GM23338 (cell line): Measurements from ENCODE around the gene SLIT1. TPM values are rescaled to one million over a fixed set of nuclear protein-coding genes. Genes with fewer than 3 reads are reported as not detected.

Experiments
- ATAC-seq: fragments of 200-7000 bp; cut with Tn5 transposase; 3 replicates; pipeline ENCODE4 v1.9.1; 2020
- DNase-seq: peaks from one replicate; pipeline ENCODE4 v3.0.0-alpha.2; 2015; ENCODE audit warnings: low spot score
- H2AFZ ChIP-seq: fragments of 200-600 bp; sonication (generic); 2 replicates; pipeline ENCODE4 v1.8.0; 2016; ENCODE audit warnings: antibody characterized with exemption, mild to moderate bottlenecking, moderate library complexity
- H3F3A ChIP-seq: fragments of 200-600 bp; sonication (generic); replicated peaks from 2 replicates; pipeline ENCODE4 v1.8.0; 2017; ENCODE audit warnings: antibody characterized with exemption, mixed run types, low read depth
- H3K27ac ChIP-seq: fragments of 200-600 bp; sonication (generic); 2 replicates; pipeline ENCODE4 v1.6.1; 2016; ENCODE audit warnings: low read depth
- H3K27me3 ChIP-seq: fragments of 200-600 bp; sonication (generic); 2 replicates; pipeline ENCODE4 v1.8.0; 2016; ENCODE audit warnings: mild to moderate bottlenecking, mixed run types, moderate library complexity; ENCODE audit not compliant: insufficient read depth
- H3K36me3 ChIP-seq: fragments of 200-600 bp; sonication (generic); 2 replicates; pipeline ENCODE4 v1.8.0; 2016; ENCODE audit warnings: mild to moderate bottlenecking; ENCODE audit not compliant: insufficient read depth
- H3K4me1 ChIP-seq: fragments of 200-600 bp; sonication (generic); 2 replicates; pipeline ENCODE4 v1.8.0; 2016; ENCODE audit warnings: mild to moderate bottlenecking, moderate library complexity; ENCODE audit not compliant: insufficient read depth
- H3K4me2 ChIP-seq: fragments of 200-600 bp; sonication (generic); 2 replicates; pipeline ENCODE4 v1.7.1; 2017; ENCODE audit warnings: mixed run types
- H3K4me3 ChIP-seq: fragments of 200-600 bp; sonication (generic); 2 replicates; pipeline ENCODE4 v1.6.1; 2016; ENCODE audit warnings: mixed run types
- H3K79me2 ChIP-seq: fragments of 200-600 bp; sonication (generic); replicated peaks from 2 replicates; pipeline ENCODE4 v1.8.0; 2017; ENCODE audit warnings: mild to moderate bottlenecking; ENCODE audit not compliant: insufficient read depth
- H3K9me2 ChIP-seq: fragments of 200-600 bp; sonication (generic); 2 replicates; pipeline ENCODE4 v1.8.0; 2017; ENCODE audit not compliant: insufficient read depth
- H4K20me1 ChIP-seq: fragments of 200-600 bp; sonication (generic); replicated peaks from 2 replicates; pipeline ENCODE4 v1.8.0; 2017; ENCODE audit warnings: mild to moderate bottlenecking; ENCODE audit not compliant: insufficient read depth
- H3K27ac Mint-ChIP-seq: 2 replicates; pipeline ENCODE4 v1.8.0; 2020; ENCODE audit warnings: inconsistent platforms, mild to moderate bottlenecking, moderate library complexity, mixed read lengths
- H3K27me3 Mint-ChIP-seq: 3 replicates; pipeline ENCODE4 v1.8.0; 2022; ENCODE audit warnings: low read depth, mild to moderate bottlenecking, moderate library complexity, mixed read lengths, inconsistent platforms; ENCODE audit not compliant: insufficient read depth, poor library complexity
- H3K36me3 Mint-ChIP-seq: 3 replicates; pipeline ENCODE4 v1.8.0; 2021; ENCODE audit warnings: low read depth, mild to moderate bottlenecking, inconsistent platforms, moderate library complexity, mixed read lengths
- H3K4me1 Mint-ChIP-seq: 3 replicates; pipeline ENCODE4 v1.8.0; 2020; ENCODE audit warnings: mild to moderate bottlenecking, inconsistent platforms, mixed read lengths
- H3K4me3 Mint-ChIP-seq: 3 replicates; pipeline ENCODE4 v1.8.0; 2021; ENCODE audit warnings: moderate library complexity, mild to moderate bottlenecking, inconsistent platforms, mixed read lengths
- H3K9me3 Mint-ChIP-seq: 3 replicates; pipeline ENCODE4 v1.8.0; 2020; ENCODE audit warnings: moderate library complexity, mild to moderate bottlenecking, inconsistent platforms, mixed read lengths
- CREB1 ChIP-seq: fragments of 250-450 bp; sonication (Bioruptor Pico); IDR thresholded peaks from 2 replicates; pipeline ENCODE4 v1.5.0; 2020; ENCODE audit warnings: low read depth, mild to moderate bottlenecking, moderate library complexity
- CTCF ChIP-seq, 2 experiments: fragments of 200-600 bp in 1 of 2; sonication (generic) in 1 of 2; conservative IDR thresholded peaks; 2 replicates each; pipeline versions ENCODE4 v1.5.1 to v1.6.1; 2016 to 2017; ENCODE audit warnings: antibody characterized with exemption in 2 of 2, low read depth in 2 of 2, mild to moderate bottlenecking in 2 of 2, moderate library complexity in 1 of 2
- EZH2 ChIP-seq: fragments of 200-600 bp; sonication (generic); IDR thresholded peaks from one replicate; pipeline ENCODE4 v1.8.0; 2017; ENCODE audit warnings: antibody characterized with exemption, mild to moderate bottlenecking, low read depth; ENCODE audit not compliant: unreplicated experiment
- EZH2phosphoT487 ChIP-seq: fragments of 200-600 bp; sonication (generic); IDR thresholded peaks from one replicate; pipeline ENCODE4 v1.8.1; 2018; ENCODE audit warnings: antibody characterized with exemption; ENCODE audit not compliant: unreplicated experiment
- JUNB ChIP-seq: IDR thresholded peaks from one replicate; pipeline ENCODE4 v1.6.1; 2016; ENCODE audit warnings: antibody characterized with exemption; ENCODE audit not compliant: unreplicated experiment
- NANOG ChIP-seq: IDR thresholded peaks from 2 replicates; pipeline ENCODE4 v1.6.1; 2016; ENCODE audit warnings: antibody characterized with exemption, borderline replicate concordance
- REST ChIP-seq: IDR thresholded peaks from one replicate; pipeline ENCODE4 v1.6.1; 2018; ENCODE audit warnings: antibody characterized with exemption; ENCODE audit not compliant: unreplicated experiment
- STAT1 ChIP-seq: IDR thresholded peaks from one replicate; pipeline ENCODE4 v1.6.1; 2016; ENCODE audit warnings: antibody characterized with exemption; ENCODE audit not compliant: unreplicated experiment
- ZNF114 ChIP-seq: fragments of 250-450 bp; sonication (Bioruptor Pico); IDR thresholded peaks from 2 replicates; pipeline ENCODE4 v1.5.0; 2020; ENCODE audit warnings: mild to moderate bottlenecking, moderate library complexity
- ZNF331 ChIP-seq: fragments of 250-450 bp; sonication (Bioruptor Pico); IDR thresholded peaks from 2 replicates; pipeline ENCODE4 v1.5.0; 2020; ENCODE audit warnings: low read depth, mild to moderate bottlenecking, moderate library complexity
- ZNF462 ChIP-seq: fragments of 250-450 bp; sonication (Bioruptor Pico); IDR thresholded peaks from 2 replicates; pipeline ENCODE4 v1.5.0; 2020; ENCODE audit warnings: mild to moderate bottlenecking, moderate library complexity
- polyA plus RNA-seq: library from polyadenylated mRNA; unstranded; fragments of >200 nt; fragmentation: Nextera tagmentation; extraction: Ambion mirVana; gene quantifications from 2 replicates; pipeline ENCODE4 v1.2.1, GENCODE V29; 2016
- total RNA-seq: library from RNA; depleted of rRNA; stranded (reverse); fragments of >200 nt; shearing (Covaris generic); gene quantifications from 2 replicates; pipeline ENCODE4 v1.2.3, GENCODE V29; 2014

SLIT1 gene
- total and polyA plus RNA-seq, 2 experiments from 2014 or later: 0.76 to 1.7 TPM

- Histone ChIP-seq H3K36me3 (no peaks in the 10 kb centered on the region), H3K4me3 (no peak overlapping the region)
These were observed 143.7 kb downstream of the SLIT1 start for GRCh38 chr10:97042081-97042480.

More at GRCh38 chr10:97042081-97042480, 143.7 kb downstream of the SLIT1 start:
- H3K9me2 ChIP-seq: no peaks in the 10 kb centered on the region
- H3K27ac Mint-ChIP-seq: no peak overlapping the region
- H3K27me3 Mint-ChIP-seq: peaks cover 10% of the 10 kb centered on the region
- H3F3A ChIP-seq: no peaks in the 10 kb centered on the region
- no peak overlapping the region for H3K4me2 ChIP-seq
- no peaks in the 10 kb centered on the region for H3K9me3 Mint-ChIP-seq
- H3K4me1 Mint-ChIP-seq: peaks cover 23% of the 10 kb centered on the region
- H3K27ac ChIP-seq: no peak overlapping the region
- TF ChIP-seq CTCF (conservative IDR thresholded peaks at IDR 0.05; ENCODE audit: low read depth in 2 of 2) (no peak), JUNB (no peak), EZH2phosphoT487 (no peak), EZH2 (no peak), CREB1 (CRISPR knock-in tag) (no peak), ZNF331 (CRISPR knock-in tag) (no peak), ZNF462 (no peak), STAT1 (no peak), NANOG (no peak), REST (no peak), ZNF114 (CRISPR knock-in tag) (no peak)
- H3K36me3 Mint-ChIP-seq: no peaks in the 10 kb centered on the region; the same call in 2 of the 3 replicates
- no peak overlapping the region for H2AFZ ChIP-seq
- peaks cover 6% of the 10 kb centered on the region for H3K4me1 ChIP-seq
- no peak for ATAC-seq
- no peak for DNase-seq
- no peaks in the 10 kb centered on the region for H3K79me2 ChIP-seq
- H3K27me3 ChIP-seq: no peaks in the 10 kb centered on the region
- no peak overlapping the region for H3K4me3 Mint-ChIP-seq
- H4K20me1 ChIP-seq: no peaks in the 10 kb centered on the region
